NCI-H2081 (cell line): Measurements from ENCODE around the gene AK5.

ENCODE experiments used
- DNase-seq, 2 experiments: peaks; one replicate each; lab custom pipeline; 2025; lab: John Stamatoyannopoulos, UW

Gene AK5

GRCh38 chr1:77542813-77543420 is 261.1 kb downstream of the AK5 start:
- DNase-seq = no peak

DNA sequence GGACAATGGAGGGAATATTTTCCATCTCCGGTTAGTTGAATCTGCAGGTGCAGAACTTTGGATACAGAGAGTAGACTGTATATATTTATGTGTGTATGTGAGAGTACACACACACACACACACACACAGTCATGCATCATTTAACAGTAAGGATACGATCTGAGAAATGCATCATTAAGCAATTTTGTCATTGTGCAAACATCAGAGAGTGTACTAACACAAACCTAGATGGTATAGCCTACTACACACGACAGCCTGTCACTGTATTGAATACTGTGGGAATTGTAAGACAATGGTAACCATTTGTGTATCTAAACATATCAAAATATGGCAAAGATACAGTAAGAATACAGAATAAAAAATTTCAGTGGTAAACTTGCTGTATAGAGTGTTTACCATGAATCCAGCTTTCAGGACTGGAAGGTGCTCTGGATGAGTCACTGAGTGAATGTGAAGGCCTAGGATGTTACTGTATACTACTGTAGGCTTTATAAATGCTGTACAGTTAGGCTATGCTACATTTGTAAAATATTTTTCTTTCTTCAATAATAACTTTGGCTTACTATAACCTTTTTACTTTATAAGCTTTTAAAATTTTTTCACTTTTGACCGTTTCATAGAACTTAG is 262.1 kb downstream of the AK5 start:
- peak in 1 of 2 experiments; percentile 70 for DNase-seq

- no peak for DNase-seq
Observed at GRCh38 chr1:77544845-77545244, 263.0 kb downstream of the AK5 start.

DNA sequence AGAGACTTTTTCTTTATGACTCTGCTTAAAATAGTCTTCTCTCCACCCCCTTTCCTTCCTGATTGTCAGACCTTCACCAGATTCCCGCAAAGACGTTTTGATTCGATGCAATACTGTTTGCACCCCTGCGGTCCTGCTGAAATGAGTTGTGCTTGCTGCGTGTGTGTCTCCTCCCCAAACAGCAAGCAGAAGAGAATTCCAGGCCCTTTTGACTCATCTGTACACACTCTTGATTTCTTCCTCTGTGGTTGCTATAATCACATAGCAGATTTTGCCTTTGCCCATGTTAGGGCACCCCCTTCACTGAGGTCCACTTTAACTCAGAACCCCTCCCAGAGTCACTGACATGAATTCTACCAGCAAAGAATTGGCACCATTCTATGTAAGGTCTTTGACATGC is 264.2 kb downstream of the AK5 start:
- DNase-seq = no peak

GRCh38 chr1:77546890-77547289 is 265.1 kb downstream of the AK5 start:
- no peak for DNase-seq

DNA sequence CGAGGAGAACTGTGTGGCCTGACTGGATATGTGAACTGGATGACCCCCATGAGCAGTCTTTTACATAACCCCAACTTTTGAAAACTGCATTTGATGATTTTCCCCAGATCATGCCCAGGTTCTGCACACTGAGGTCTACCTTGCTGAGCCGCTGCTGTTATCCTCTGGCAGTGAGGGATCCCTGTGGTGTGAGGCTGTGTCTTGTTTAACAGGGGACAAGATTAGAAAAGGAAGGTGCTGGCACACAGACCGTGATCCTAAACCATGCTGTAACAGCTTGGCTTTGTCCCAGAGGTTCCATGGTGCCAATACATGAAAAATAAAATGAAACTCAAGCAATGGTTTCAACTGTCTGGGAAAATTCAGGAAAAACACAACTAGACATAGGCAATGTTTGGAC is 266.5 kb downstream of the AK5 start:
- peak in 1 of 2 experiments; percentile 26 for DNase-seq

DNA sequence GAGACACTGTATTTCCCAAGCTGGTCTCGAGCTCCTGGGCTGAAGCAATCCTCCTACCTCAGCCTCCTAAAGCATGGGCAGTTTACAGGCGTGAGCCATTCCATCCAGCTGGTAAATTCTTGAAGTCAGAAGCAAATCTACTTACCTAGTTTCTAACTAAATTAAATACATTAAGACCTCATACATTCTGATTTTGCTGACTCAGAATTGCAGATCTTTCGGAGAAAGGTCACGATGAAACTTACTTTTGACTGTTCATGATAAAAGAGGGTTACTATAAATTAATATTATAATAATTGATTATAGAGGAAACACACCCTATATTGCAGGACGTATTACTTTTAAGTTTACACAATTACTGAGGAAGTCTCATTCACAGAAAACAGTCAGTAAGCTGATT is 268.3 kb downstream of the AK5 start:
- DNase-seq = no peak

GRCh38 chr1:77552626-77553025 is 270.8 kb downstream of the AK5 start:
- DNase-seq = no peak

DNA sequence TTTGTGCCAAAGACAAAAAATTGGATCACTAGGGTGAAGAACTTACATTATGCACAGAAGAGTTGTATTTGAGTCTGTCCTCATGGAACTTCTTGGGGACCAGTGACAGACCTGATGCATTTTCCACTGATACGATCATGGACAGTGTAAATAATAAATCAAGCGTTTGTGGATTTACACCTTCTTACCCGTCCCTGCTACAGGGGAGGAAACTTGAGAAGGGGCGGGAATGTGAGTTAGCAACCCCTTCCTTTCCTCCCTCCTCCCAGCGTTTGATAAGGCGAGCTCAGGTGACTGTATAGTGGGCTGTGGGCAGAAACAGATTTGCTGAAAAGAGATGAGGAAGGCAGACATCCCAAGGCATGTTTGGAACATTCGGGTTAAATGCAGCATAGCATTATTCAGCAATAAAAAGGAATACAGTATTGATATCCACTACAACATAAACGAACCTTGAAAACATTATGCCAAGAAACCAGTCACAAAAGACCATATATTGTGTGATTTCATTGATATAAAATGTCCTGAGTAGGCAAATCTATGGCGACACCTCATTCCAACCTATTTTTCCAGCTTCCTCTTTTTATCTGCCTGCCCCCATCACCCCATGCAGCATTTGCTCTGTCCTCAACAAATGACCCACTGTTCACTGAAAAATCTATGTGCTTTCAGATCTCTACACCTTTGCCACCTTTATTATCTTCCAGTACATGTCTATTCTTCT is 271.9 kb downstream of the AK5 start:
- no peak for DNase-seq

DNA sequence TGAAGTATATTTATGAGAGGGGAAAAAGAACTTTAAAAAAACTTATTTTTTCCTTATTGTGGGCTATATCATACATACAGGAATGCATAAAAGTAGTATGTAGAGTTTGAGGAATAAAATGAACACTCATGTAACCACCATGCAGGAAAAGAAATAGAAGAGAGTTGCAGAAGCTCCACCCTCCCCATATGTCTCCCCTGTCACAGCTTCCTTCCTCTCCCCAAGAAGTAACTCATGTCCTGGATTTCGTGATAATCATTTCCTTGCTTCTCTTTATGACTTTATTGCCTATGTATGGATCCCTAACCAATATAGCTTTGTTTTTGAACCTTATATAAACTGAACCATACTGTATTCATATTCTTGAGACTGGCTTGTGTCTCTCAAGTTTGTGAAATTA is 274.2 kb downstream of the AK5 start:
- no peak for DNase-seq

GRCh38 chr1:77557053-77557452 is 275.2 kb downstream of the AK5 start:
- no peak for DNase-seq

DNA sequence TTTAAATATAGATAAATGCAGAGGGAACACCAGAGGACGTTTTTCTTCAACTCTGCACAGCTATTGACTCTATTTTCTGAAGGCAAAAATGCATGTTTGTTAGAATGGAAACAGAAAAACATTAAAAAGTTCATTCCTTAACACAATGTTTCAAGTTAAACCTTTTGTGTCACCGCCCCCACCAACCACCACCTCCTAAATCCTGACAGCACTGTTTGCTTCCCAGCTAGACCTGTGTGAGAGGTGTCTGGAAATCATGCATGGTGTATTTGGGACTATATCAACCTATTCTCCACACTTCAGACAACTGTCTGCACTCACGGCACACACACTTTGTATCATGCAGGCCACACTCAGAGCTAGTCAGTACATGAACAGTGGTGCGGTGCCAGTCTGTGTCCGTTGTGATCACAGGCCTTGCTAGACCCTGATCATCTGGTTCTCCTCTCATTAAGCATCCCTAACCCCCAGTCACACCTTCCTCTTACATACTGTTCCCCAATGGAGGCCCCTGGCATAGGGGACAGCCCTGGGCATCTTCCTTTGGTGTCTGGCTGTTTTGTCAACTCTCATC is 276.9 kb downstream of the AK5 start:
- DNase-seq = no peak

DNA sequence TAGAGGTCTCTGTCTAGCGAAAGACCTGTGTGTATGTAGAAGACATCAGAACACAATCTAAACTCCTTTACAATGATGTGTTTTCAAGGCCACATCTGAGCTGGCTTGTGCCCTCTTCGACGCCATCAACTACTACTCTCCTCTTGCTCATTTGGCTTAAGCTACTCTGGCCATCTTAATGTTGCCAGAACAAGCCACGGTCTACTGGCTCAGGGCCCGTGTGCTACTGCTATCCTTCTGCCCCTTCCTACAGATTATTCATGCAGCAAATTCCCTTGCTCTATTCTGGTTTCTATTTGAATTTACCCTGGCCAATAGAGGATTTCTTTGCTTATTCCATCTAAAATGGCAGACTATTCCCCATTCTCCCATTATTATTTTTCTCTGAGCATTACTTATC is 278.9 kb downstream of the AK5 start:
- DNase-seq = no peak

DNA sequence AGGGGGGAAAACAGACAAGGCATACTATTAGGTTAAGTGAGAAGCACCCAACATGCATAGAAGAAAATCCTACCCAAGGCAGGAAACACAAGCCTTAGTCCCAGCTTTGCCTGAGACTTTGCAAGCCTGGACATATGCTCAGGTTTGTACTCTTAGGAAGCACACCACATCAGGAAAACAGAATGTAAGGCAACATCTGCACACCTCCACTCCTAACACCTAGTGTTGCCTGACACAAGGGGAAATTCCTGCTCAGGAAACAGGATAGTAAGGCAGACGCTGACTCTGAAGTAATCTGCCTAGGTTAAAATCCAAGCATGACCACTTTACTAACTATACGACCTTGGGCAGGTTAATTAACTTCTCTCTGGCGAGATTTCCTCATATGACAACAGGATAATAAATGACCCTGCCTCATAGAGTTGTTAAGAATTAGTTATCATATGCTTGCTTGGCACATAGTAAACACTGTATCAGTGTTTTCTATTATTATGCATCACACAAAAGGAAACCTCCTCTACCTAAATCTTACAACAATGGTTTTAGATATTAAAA is 280.9 kb downstream of the AK5 start:
- no peak for DNase-seq

DNA sequence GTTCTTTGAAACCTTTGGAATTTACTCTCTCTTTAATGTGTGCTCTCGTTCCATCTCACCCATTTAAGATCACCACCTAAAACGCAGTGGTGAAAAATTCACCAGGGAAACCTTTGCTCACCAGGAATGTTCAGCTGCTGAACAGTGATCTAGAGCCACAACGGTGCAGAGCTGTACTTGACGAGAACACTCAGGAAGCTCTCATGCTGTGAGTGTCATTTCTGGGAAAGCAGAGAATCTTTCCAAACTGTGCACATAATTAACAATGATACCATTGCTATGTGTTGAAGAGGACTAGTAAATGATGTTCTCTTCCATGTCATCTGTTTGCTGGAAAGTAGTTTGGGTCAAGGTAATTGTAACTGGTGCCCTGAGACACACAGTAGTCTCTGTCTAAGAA is 283.5 kb downstream of the AK5 start:
- no peak for DNase-seq

- DNase-seq = no peak
Observed at GRCh38 chr1:77571642-77572041, 289.8 kb downstream of the AK5 start.

- DNase-seq = no peak
Observed at GRCh38 chr1:77579547-77579946, 297.7 kb downstream of the AK5 start.

- DNase-seq = no peak
Observed at GRCh38 chr1:77582905-77583304, 301.1 kb downstream of the AK5 start.

- no peak for DNase-seq
Observed at GRCh38 chr1:77583483-77583882, 301.7 kb downstream of the AK5 start.

GRCh38 chr1:77584884-77585283 is 303.1 kb downstream of the AK5 start:
- DNase-seq = no peak

DNA sequence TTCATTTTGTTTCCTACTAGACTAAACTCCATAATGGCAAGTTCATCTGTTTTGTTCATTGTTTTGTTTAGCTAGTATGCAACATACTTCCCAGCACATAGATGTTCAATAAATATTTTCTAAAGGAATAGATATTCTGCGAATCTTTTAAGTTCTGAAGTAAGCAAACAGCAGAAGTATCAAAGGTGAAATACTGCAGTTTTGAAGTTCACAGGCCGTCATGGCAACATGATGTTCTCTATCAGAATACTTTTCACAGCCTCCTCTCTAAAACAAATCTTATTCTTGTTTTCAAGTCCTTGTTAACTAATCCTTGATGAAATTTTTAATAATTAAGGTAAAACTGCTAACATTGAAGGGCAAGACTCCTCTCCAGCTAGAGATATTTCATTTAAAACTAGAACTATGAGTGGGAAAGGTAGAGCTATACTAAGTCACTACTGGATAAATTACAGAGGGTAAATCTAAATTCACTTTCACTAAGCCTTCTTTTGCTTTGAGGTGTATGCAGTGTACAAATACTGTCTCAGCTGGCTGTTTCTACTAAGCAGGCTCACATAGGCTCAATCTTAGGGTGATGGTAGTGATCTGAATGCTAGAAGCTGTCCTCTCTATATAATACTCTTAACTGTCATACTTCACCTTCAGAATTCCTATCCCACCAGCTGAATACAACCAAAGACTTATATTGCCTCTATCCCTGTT is 303.9 kb downstream of the AK5 start:
- no peak for DNase-seq

GRCh38 chr1:77589231-77589630 is 307.4 kb downstream of the AK5 start:
- no peak for DNase-seq
